DOHH2 (cell line): ENCODE results near the gene YLPM1.

Experiments
- EZH2phosphoT487 ChIP-seq: fragments of 200-600 bp; sonication (generic); IDR thresholded peaks from 2 replicates; pipeline ENCODE4 v1.6.1; 2017; ENCODE audit warnings: borderline replicate concordance, mild to moderate bottlenecking, antibody characterized with exemption, low read length, moderate library complexity, mixed read lengths
- TF ChIP-seq, protein P1 (sequence below): fragments of 200-600 bp; sonication (generic); IDR thresholded peaks from one replicate; pipeline ENCODE4 v1.5.1; 2014; ENCODE audit warnings: antibody characterized with exemption, mild to moderate bottlenecking, low read depth, low read length; ENCODE audit not compliant: poor library complexity, severe bottlenecking

GRCh38 chr14:74739293-74740030, 23.7 kb upstream of the YLPM1 start:
- TF ChIP-seq, protein P1, sequence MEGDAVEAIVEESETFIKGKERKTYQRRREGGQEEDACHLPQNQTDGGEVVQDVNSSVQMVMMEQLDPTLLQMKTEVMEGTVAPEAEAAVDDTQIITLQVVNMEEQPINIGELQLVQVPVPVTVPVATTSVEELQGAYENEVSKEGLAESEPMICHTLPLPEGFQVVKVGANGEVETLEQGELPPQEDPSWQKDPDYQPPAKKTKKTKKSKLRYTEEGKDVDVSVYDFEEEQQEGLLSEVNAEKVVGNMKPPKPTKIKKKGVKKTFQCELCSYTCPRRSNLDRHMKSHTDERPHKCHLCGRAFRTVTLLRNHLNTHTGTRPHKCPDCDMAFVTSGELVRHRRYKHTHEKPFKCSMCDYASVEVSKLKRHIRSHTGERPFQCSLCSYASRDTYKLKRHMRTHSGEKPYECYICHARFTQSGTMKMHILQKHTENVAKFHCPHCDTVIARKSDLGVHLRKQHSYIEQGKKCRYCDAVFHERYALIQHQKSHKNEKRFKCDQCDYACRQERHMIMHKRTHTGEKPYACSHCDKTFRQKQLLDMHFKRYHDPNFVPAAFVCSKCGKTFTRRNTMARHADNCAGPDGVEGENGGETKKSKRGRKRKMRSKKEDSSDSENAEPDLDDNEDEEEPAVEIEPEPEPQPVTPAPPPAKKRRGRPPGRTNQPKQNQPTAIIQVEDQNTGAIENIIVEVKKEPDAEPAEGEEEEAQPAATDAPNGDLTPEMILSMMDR: no peak
- TF ChIP-seq EZH2phosphoT487: no peak
